ENCODE results near the gene NCKAP5. TPM values are rescaled to one million over a fixed set of nuclear protein-coding genes. Genes with fewer than 3 reads are reported as not detected.

NCKAP5 gene
- total RNA-seq, 2 experiments from 2014 or later = not detected

GRCh38 chr2:133303150-133303549 is 265.1 kb downstream of the NCKAP5 start:
- DNase-seq (no peak), ATAC-seq (ENCODE audit: low read depth) (no peak)
- Mint-ChIP-seq H3K4me3 (no peak overlapping the region), H3K36me3 (no peaks in the 10 kb centered on the region), H3K9me3 (peaks cover 2% of the 10 kb centered on the region), H3K27me3 (no peaks in the 10 kb centered on the region), H3K27ac (no peak overlapping the region), H3K4me1 (no peaks in the 10 kb centered on the region)
- POLR2A ChIA-PET = no interaction called here

- no peak for DNase-seq
These were observed 271.9 kb downstream of the NCKAP5 start for GRCh38 chr2:133296401-133296800.

GRCh38 chr2:133293544-133294353 is 274.5 kb downstream of the NCKAP5 start:
- no peak for ATAC-seq (ENCODE audit: low read depth)
- DNase-seq = no peak
- POLR2A ChIA-PET = no interaction called here
- no peak overlapping the region for H3K27ac Mint-ChIP-seq
- peaks cover 2% of the 10 kb centered on the region for H3K9me3 Mint-ChIP-seq
- no peaks in the 10 kb centered on the region for H3K4me1 Mint-ChIP-seq
- no peaks in the 10 kb centered on the region for H3K27me3 Mint-ChIP-seq
- H3K36me3 Mint-ChIP-seq = no peaks in the 10 kb centered on the region
- no peak overlapping the region for H3K4me3 Mint-ChIP-seq

More at GRCh38 chr2:133296401-133296800, 271.9 kb downstream of the NCKAP5 start:
- no peaks in the 10 kb centered on the region for H3K4me1 Mint-ChIP-seq
- POLR2A ChIA-PET = no interaction called here
- H3K27ac Mint-ChIP-seq = no peak overlapping the region
- H3K9me3 Mint-ChIP-seq = no peaks in the 10 kb centered on the region
- H3K4me3 Mint-ChIP-seq = no peak overlapping the region
- H3K27me3 Mint-ChIP-seq = no peaks in the 10 kb centered on the region
- no peak for ATAC-seq (ENCODE audit: low read depth)
- H3K36me3 Mint-ChIP-seq = no peaks in the 10 kb centered on the region

GRCh38 chr2:133292259-133292658 is 276.0 kb downstream of the NCKAP5 start:
- peaks cover 2% of the 10 kb centered on the region for H3K9me3 Mint-ChIP-seq
- POLR2A ChIA-PET = no interaction called here
- H3K27ac Mint-ChIP-seq = no peak overlapping the region
- H3K4me3 Mint-ChIP-seq = no peak overlapping the region
- H3K27me3 Mint-ChIP-seq = no peaks in the 10 kb centered on the region
- ATAC-seq (ENCODE audit: low read depth) (no peak), DNase-seq (no peak)
- H3K4me1 Mint-ChIP-seq = no peaks in the 10 kb centered on the region
- no peaks in the 10 kb centered on the region for H3K36me3 Mint-ChIP-seq

GRCh38 chr2:133287709-133288108 is 280.6 kb downstream of the NCKAP5 start:
- DNase-seq (no peak), ATAC-seq (ENCODE audit: low read depth) (no peak)
- Mint-ChIP-seq H3K4me1 (no peaks in the 10 kb centered on the region), H3K36me3 (no peaks in the 10 kb centered on the region), H3K9me3 (peaks cover 2% of the 10 kb centered on the region), H3K27me3 (no peaks in the 10 kb centered on the region), H3K27ac (no peak overlapping the region), H3K4me3 (no peak overlapping the region)
- POLR2A ChIA-PET = no interaction called here

- ATAC-seq (ENCODE audit: low read depth) = no peak
These were observed 281.8 kb downstream of the NCKAP5 start for GRCh38 chr2:133286326-133286922.

GRCh38 chr2:133273031-133273430 is 295.2 kb downstream of the NCKAP5 start:
- POLR2A ChIA-PET = no interaction called here
- H3K27ac Mint-ChIP-seq = no peak overlapping the region
- DNase-seq = no peak
- no peaks in the 10 kb centered on the region for H3K27me3 Mint-ChIP-seq
- no peaks in the 10 kb centered on the region for H3K36me3 Mint-ChIP-seq
- no peaks in the 10 kb centered on the region for H3K9me3 Mint-ChIP-seq
- H3K4me1 Mint-ChIP-seq = no peaks in the 10 kb centered on the region
- H3K4me3 Mint-ChIP-seq = no peak overlapping the region
- ATAC-seq (ENCODE audit: low read depth) = no peak

More at GRCh38 chr2:133286326-133286922, 281.8 kb downstream of the NCKAP5 start:
- no peak overlapping the region for H3K4me3 Mint-ChIP-seq
- no peaks in the 10 kb centered on the region for H3K4me1 Mint-ChIP-seq
- H3K36me3 Mint-ChIP-seq = no peaks in the 10 kb centered on the region
- POLR2A ChIA-PET = no interaction called here
- DNase-seq = no peak
- H3K9me3 Mint-ChIP-seq = peaks cover 2% of the 10 kb centered on the region
- H3K27me3 Mint-ChIP-seq = no peaks in the 10 kb centered on the region
- no peak overlapping the region for H3K27ac Mint-ChIP-seq

GRCh38 chr2:133271105-133271504 is 297.2 kb downstream of the NCKAP5 start:
- H3K4me1 Mint-ChIP-seq = no peaks in the 10 kb centered on the region
- no peak overlapping the region for H3K4me3 Mint-ChIP-seq
- no peaks in the 10 kb centered on the region for H3K9me3 Mint-ChIP-seq
- no peak for DNase-seq
- H3K27me3 Mint-ChIP-seq = peaks cover 7% of the 10 kb centered on the region
- no peak overlapping the region for H3K27ac Mint-ChIP-seq
- no peaks in the 10 kb centered on the region for H3K36me3 Mint-ChIP-seq
- ATAC-seq (ENCODE audit: low read depth) = no peak
- POLR2A ChIA-PET = no interaction called here

- no peak for DNase-seq
- no peaks in the 10 kb centered on the region for H3K36me3 Mint-ChIP-seq
These were observed 297.7 kb downstream of the NCKAP5 start for GRCh38 chr2:133270550-133270949.

GRCh38 chr2:133266926-133267590 is 301.2 kb downstream of the NCKAP5 start:
- DNase-seq (no peak), ATAC-seq (ENCODE audit: low read depth) (no peak)
- POLR2A ChIA-PET = no interaction called here
- no peaks in the 10 kb centered on the region for H3K4me1 Mint-ChIP-seq
- no peak overlapping the region for H3K27ac Mint-ChIP-seq
- H3K36me3 Mint-ChIP-seq = no peaks in the 10 kb centered on the region
- no peaks in the 10 kb centered on the region for H3K9me3 Mint-ChIP-seq
- H3K27me3 Mint-ChIP-seq = peaks cover 25% of the 10 kb centered on the region
- no peak overlapping the region for H3K4me3 Mint-ChIP-seq

More at GRCh38 chr2:133270550-133270949, 297.7 kb downstream of the NCKAP5 start:
- no peak for ATAC-seq (ENCODE audit: low read depth)
- Mint-ChIP-seq H3K27me3 (peaks cover 10% of the 10 kb centered on the region), H3K27ac (no peak overlapping the region), H3K4me3 (no peak overlapping the region), H3K4me1 (no peaks in the 10 kb centered on the region), H3K9me3 (no peaks in the 10 kb centered on the region)
- POLR2A ChIA-PET = no interaction called here

GRCh38 chr2:133266041-133266925 is 302.0 kb downstream of the NCKAP5 start:
- DNase-seq = no peak
- no peaks in the 10 kb centered on the region for H3K9me3 Mint-ChIP-seq
- no peaks in the 10 kb centered on the region for H3K36me3 Mint-ChIP-seq
- H3K27me3 Mint-ChIP-seq = peaks cover 25% of the 10 kb centered on the region
- H3K4me1 Mint-ChIP-seq = no peaks in the 10 kb centered on the region
- POLR2A ChIA-PET = no interaction called here
- no peak for ATAC-seq (ENCODE audit: low read depth)
- no peak overlapping the region for H3K27ac Mint-ChIP-seq
- H3K4me3 Mint-ChIP-seq = no peak overlapping the region

GRCh38 chr2:133265432-133265949 is 302.8 kb downstream of the NCKAP5 start:
- POLR2A ChIA-PET = no interaction called here
- Mint-ChIP-seq H3K9me3 (no peaks in the 10 kb centered on the region), H3K27ac (no peak overlapping the region), H3K27me3 (peaks cover 25% of the 10 kb centered on the region), H3K4me1 (no peaks in the 10 kb centered on the region), H3K36me3 (no peaks in the 10 kb centered on the region), H3K4me3 (no peak overlapping the region)
- no peak for DNase-seq
- no peak for ATAC-seq (ENCODE audit: low read depth)

GRCh38 chr2:133264989-133265401 is 303.3 kb downstream of the NCKAP5 start:
- Mint-ChIP-seq H3K4me3 (no peak overlapping the region), H3K9me3 (no peaks in the 10 kb centered on the region), H3K27me3 (peaks cover 25% of the 10 kb centered on the region), H3K4me1 (no peaks in the 10 kb centered on the region), H3K36me3 (no peaks in the 10 kb centered on the region), H3K27ac (no peak overlapping the region)
- ATAC-seq (ENCODE audit: low read depth) (no peak), DNase-seq (no peak)
- POLR2A ChIA-PET = no interaction called here

Measured in activated naive CD8-positive, alpha-beta T cell treated with anti-CD3 and anti-CD28 coated beads, Interleukin-2, amount 10 ng/mL, durations not matched to agents 7 days and 5 days (primary cell).